Liver (tissue), 3 donors: Measurements from ENCODE around the gene ETS1.

Experiments
- ATF3 ChIP-seq: IDR thresholded peaks from 2 replicates; pipeline ENCODE4 v1.6.1; 2016; ENCODE audit warnings: antibody characterized with exemption
- FOXA1 ChIP-seq: IDR thresholded peaks from 2 replicates; pipeline ENCODE4 v1.6.1; 2016; ENCODE audit warnings: antibody characterized with exemption
- FOXA2 ChIP-seq: IDR thresholded peaks from 2 replicates; pipeline ENCODE4 v1.6.1; 2016; ENCODE audit warnings: antibody characterized with exemption
- GABPA ChIP-seq, 2 donors: IDR thresholded peaks in 1 of 2; conservative IDR thresholded peaks in 1 of 2; 2 replicates each; pipeline ENCODE4 v1.6.1; 2016; ENCODE audit warnings: antibody characterized with exemption in 2 of 2, mild to moderate bottlenecking in 1 of 2, moderate library complexity in 1 of 2
- JUND ChIP-seq, 2 donors: IDR thresholded peaks; 2 replicates each; pipeline ENCODE4 v1.6.1; 2016; ENCODE audit warnings: antibody characterized with exemption in 2 of 2
- RAD21 ChIP-seq, 2 donors: IDR thresholded peaks; 2 replicates each; pipeline ENCODE4 v1.6.1; 2016; ENCODE audit warnings: antibody characterized with exemption in 2 of 2, mild to moderate bottlenecking in 2 of 2
- RXRA ChIP-seq, 2 donors: IDR thresholded peaks; 2 replicates each; pipeline ENCODE4 v1.6.1; 2017 to 2018; ENCODE audit warnings: antibody characterized with exemption in 2 of 2, mild to moderate bottlenecking in 1 of 2
- SP1 ChIP-seq: IDR thresholded peaks from 2 replicates; pipeline ENCODE4 v1.6.1; 2018; ENCODE audit warnings: antibody characterized with exemption, mild to moderate bottlenecking
- TAF1 ChIP-seq: conservative IDR thresholded peaks from 2 replicates; pipeline ENCODE4 v1.6.1; 2016; ENCODE audit warnings: antibody characterized with exemption, mild to moderate bottlenecking
- YY1 ChIP-seq: IDR thresholded peaks from 2 replicates; pipeline ENCODE4 v1.6.1; 2016; ENCODE audit warnings: antibody characterized with exemption, mild to moderate bottlenecking
- TF ChIP-seq, protein P1 (sequence below): IDR thresholded peaks from 2 replicates; pipeline ENCODE4 v1.6.1; 2016; ENCODE audit warnings: antibody characterized with exemption, mild to moderate bottlenecking
- TF ChIP-seq, protein P2 (sequence below): fragments of 150-350 bp; IDR thresholded peaks from 2 replicates; pipeline ENCODE4 v1.5.1; 2017; ENCODE audit warnings: improper control_type of control experiment, low read depth, low read length; ENCODE audit not compliant: missing input control
- TF ChIP-seq, protein P3 (sequence below): IDR thresholded peaks from 2 replicates; pipeline ENCODE4 v1.6.1; 2016; ENCODE audit warnings: antibody characterized with exemption
- TF ChIP-seq, protein P4 (sequence below): IDR thresholded peaks from 2 replicates; pipeline ENCODE4 v1.6.1; 2016; ENCODE audit warnings: antibody characterized with exemption
- donor health status: healthy.
- donor health status: healthy.

GRCh38 chr11:128409476-128409875, 177.9 kb downstream of the ETS1 start:
- TF ChIP-seq YY1 (no peak), RAD21 (IDR thresholded peaks at IDR 0.05) (no peak), SP1 (no peak), JUND (IDR thresholded peaks at IDR 0.05) (no peak), FOXA2 (no peak), GABPA (IDR thresholded peaks at IDR 0.05 in 1 of 2, conservative IDR thresholded peaks at IDR 0.05 in 1 of 2) (no peak), FOXA1 (no peak), TAF1 (no peak), RXRA (IDR thresholded peaks at IDR 0.05) (no peak), ATF3 (no peak)
- TF ChIP-seq, protein P1, sequence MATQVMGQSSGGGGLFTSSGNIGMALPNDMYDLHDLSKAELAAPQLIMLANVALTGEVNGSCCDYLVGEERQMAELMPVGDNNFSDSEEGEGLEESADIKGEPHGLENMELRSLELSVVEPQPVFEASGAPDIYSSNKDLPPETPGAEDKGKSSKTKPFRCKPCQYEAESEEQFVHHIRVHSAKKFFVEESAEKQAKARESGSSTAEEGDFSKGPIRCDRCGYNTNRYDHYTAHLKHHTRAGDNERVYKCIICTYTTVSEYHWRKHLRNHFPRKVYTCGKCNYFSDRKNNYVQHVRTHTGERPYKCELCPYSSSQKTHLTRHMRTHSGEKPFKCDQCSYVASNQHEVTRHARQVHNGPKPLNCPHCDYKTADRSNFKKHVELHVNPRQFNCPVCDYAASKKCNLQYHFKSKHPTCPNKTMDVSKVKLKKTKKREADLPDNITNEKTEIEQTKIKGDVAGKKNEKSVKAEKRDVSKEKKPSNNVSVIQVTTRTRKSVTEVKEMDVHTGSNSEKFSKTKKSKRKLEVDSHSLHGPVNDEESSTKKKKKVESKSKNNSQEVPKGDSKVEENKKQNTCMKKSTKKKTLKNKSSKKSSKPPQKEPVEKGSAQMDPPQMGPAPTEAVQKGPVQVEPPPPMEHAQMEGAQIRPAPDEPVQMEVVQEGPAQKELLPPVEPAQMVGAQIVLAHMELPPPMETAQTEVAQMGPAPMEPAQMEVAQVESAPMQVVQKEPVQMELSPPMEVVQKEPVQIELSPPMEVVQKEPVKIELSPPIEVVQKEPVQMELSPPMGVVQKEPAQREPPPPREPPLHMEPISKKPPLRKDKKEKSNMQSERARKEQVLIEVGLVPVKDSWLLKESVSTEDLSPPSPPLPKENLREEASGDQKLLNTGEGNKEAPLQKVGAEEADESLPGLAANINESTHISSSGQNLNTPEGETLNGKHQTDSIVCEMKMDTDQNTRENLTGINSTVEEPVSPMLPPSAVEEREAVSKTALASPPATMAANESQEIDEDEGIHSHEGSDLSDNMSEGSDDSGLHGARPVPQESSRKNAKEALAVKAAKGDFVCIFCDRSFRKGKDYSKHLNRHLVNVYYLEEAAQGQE: no peak
- TF ChIP-seq, protein P2, sequence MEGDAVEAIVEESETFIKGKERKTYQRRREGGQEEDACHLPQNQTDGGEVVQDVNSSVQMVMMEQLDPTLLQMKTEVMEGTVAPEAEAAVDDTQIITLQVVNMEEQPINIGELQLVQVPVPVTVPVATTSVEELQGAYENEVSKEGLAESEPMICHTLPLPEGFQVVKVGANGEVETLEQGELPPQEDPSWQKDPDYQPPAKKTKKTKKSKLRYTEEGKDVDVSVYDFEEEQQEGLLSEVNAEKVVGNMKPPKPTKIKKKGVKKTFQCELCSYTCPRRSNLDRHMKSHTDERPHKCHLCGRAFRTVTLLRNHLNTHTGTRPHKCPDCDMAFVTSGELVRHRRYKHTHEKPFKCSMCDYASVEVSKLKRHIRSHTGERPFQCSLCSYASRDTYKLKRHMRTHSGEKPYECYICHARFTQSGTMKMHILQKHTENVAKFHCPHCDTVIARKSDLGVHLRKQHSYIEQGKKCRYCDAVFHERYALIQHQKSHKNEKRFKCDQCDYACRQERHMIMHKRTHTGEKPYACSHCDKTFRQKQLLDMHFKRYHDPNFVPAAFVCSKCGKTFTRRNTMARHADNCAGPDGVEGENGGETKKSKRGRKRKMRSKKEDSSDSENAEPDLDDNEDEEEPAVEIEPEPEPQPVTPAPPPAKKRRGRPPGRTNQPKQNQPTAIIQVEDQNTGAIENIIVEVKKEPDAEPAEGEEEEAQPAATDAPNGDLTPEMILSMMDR: no peak
- TF ChIP-seq, protein P3, sequence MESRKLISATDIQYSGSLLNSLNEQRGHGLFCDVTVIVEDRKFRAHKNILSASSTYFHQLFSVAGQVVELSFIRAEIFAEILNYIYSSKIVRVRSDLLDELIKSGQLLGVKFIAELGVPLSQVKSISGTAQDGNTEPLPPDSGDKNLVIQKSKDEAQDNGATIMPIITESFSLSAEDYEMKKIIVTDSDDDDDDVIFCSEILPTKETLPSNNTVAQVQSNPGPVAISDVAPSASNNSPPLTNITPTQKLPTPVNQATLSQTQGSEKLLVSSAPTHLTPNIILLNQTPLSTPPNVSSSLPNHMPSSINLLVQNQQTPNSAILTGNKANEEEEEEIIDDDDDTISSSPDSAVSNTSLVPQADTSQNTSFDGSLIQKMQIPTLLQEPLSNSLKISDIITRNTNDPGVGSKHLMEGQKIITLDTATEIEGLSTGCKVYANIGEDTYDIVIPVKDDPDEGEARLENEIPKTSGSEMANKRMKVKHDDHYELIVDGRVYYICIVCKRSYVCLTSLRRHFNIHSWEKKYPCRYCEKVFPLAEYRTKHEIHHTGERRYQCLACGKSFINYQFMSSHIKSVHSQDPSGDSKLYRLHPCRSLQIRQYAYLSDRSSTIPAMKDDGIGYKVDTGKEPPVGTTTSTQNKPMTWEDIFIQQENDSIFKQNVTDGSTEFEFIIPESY: no peak
- TF ChIP-seq, protein P4, sequence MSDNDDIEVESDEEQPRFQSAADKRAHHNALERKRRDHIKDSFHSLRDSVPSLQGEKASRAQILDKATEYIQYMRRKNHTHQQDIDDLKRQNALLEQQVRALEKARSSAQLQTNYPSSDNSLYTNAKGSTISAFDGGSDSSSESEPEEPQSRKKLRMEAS: no peak
